OCI-LY3 (cell line): ENCODE data around the gene TCL1B.

ENCODE experiments used
- CTCF ChIP-seq: fragments of 200-600, 300-600 bp; sonication (generic); IDR thresholded peaks from 2 replicates; pipeline ENCODE4 v1.5.1; 2014; ENCODE audit warnings: antibody characterized with exemption, low read length, low read depth
- EZH2phosphoT487 ChIP-seq: fragments of 200-600 bp; shearing (Covaris generic); IDR thresholded peaks from 2 replicates; pipeline ENCODE4 v1.6.1; 2018; ENCODE audit warnings: antibody characterized with exemption, mixed run types, low read depth

GRCh38 chr14:95710106-95710505 lies 23.9 kb downstream of the TCL1B start:
- TF ChIP-seq CTCF, result no peak
- TF ChIP-seq EZH2phosphoT487, result no peak
